ENCODE results near the gene BMPR1A. TPM values are rescaled to one million over a fixed set of nuclear protein-coding genes. Genes with fewer than 3 reads are reported as not detected.
A peak's percentile ranks its signal among the peaks of the same experiment; 100 is the strongest.

Gene BMPR1A
- total and polyA plus RNA-seq, 3 experiments from 2014 or later: 6.4 to 21.9 (median 20.9) TPM

DNA sequence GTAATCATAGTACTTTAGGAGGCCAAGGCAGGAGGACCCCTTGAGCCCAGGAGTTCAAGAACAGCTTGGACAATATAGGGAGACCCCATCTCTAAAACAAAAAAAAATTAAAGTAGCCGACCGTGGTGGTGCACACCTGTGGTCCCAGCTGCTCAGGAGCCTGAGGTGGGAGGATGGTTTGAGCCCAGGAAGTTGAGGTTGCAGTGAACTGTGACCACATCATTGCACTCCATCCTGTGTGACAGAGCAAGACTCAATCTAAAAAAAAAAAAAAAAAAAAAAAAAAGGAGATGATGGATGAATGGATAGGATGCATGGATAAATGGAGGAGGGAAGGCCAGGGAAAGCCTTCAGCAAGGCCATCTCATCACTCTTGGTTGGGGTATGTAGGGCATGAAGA is 33.4 kb upstream of the BMPR1A start:
- Histone ChIP-seq H3K4me1 (ENCODE audit: insufficient read depth, low read length) (no peaks in the 10 kb centered on the region), H3K9me3 (ENCODE audit: low read length) (no peaks in the 10 kb centered on the region), H3K27ac (ENCODE audit: low read depth, low read length) (no peak overlapping the region), H3K36me3 (ENCODE audit: insufficient read depth, low read length) (no peaks in the 10 kb centered on the region), H3K27me3 (ENCODE audit: insufficient read depth, low read length, poor library complexity, severe bottlenecking) (no peaks in the 10 kb centered on the region), H3K4me3 (ENCODE audit: low read length) (no peak overlapping the region)
- Mint-ChIP-seq H3K27ac (no peak overlapping the region), H3K27me3 (peaks cover 5 to 25% of the 10 kb centered on the region in 2 donors), H3K4me1 (peaks cover 6 to 10% (median 8%) of the 10 kb centered on the region in 3 donors), H3K36me3 (no peaks in the 10 kb centered on the region), H3K4me3 (no peak overlapping the region), H3K9me3 (peaks cover 0 to 1% (median 0%) of the 10 kb centered on the region in 5 donors)
- no peak for DNase-seq
- ChIA-PET POLR2A (no interaction called here), CTCF (interaction anchor here (1.0 kb wide), 1 partner anchor 13 kb away, joined by 3 read pairs; no protein-coding TSS in a partner anchor)

DNA sequence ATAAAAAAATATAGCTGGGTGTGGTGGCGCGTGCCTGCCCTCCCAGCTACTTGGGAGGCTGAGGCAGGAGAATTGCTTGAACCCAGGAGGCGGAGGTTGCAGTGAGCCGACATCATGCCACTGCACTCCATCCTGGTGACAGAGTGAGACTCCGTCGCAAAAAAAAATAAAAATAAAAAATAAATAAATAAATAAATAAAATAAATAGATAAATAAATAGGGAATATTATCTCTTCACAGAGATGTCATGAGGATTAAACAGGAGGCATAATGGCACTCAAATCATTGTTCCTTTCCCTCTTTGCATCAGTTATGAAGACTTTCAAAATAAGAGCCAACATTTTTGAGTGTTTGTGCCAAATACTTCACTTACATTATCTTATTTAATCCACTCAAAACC is 32.0 kb upstream of the BMPR1A start:
- no peaks in the 10 kb centered on the region for H3K36me3 ChIP-seq (ENCODE audit: insufficient read depth, low read length)
- Mint-ChIP-seq H3K27ac (no peak overlapping the region), H3K36me3 (no peaks in the 10 kb centered on the region), H3K4me3 (no peak overlapping the region), H3K27me3 (peaks cover 9 to 28% of the 10 kb centered on the region in 2 donors), H3K4me1 (peaks cover 6 to 10% (median 8%) of the 10 kb centered on the region in 3 donors), H3K9me3 (peaks cover 0 to 1% (median 0%) of the 10 kb centered on the region in 5 donors)
- CTCF ChIA-PET: no interaction called here
- POLR2A ChIA-PET: no interaction called here
- H3K27me3 ChIP-seq (ENCODE audit: insufficient read depth, low read length, poor library complexity, severe bottlenecking): no peaks in the 10 kb centered on the region
- H3K9me3 ChIP-seq (ENCODE audit: low read length): no peaks in the 10 kb centered on the region
- no peaks in the 10 kb centered on the region for H3K4me1 ChIP-seq (ENCODE audit: insufficient read depth, low read length)
- DNase-seq: no peak
- no peak overlapping the region for H3K4me3 ChIP-seq (ENCODE audit: low read length)
- no peak overlapping the region for H3K27ac ChIP-seq (ENCODE audit: low read depth, low read length)

DNA sequence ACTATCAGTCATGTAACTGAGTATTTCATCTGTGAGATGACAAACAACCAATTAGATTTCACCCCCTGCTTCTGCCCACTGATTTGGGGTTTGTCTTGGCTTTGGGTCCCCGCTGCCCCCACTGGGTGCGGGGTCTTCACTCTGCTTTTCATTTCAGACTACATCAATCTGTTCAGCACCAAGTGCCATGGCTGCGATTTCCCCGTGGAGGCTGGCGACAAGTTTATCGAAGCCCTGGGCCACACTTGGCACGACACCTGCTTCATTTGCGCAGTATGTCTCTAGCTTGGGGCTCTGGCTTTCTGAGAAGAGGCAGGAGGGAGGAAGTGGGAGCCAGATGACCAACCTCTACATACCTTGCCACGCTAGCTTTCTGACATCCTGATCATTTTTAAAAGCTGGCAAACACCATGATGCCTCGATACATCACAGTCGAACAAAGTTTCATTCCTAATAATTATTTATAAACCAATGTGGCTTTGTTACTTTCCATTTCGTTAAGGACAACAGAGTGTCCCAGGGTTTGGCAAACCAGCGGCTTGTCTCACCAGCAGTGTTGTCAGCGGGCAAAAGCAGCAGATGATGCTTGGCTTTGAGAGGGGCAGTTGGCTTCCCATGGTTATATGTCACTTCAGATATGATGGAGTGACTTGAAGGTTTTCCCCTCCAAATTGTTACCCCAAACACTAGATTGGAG is 30.3 kb upstream of the BMPR1A start:
- H3K9me3 Mint-ChIP-seq: no peaks in the 10 kb centered on the region
- Histone ChIP-seq H3K36me3 (ENCODE audit: insufficient read depth, low read length) (no peaks in the 10 kb centered on the region), H3K27me3 (ENCODE audit: insufficient read depth, low read length, poor library complexity, severe bottlenecking) (no peaks in the 10 kb centered on the region), H3K4me1 (ENCODE audit: insufficient read depth, low read length) (no peaks in the 10 kb centered on the region), H3K4me3 (ENCODE audit: low read length) (no peak overlapping the region), H3K9me3 (ENCODE audit: low read length) (no peaks in the 10 kb centered on the region), H3K27ac (ENCODE audit: low read depth, low read length) (no peak overlapping the region)
- H3K36me3 Mint-ChIP-seq: no peaks in the 10 kb centered on the region
- ChIA-PET POLR2A (no interaction called here), CTCF (no interaction called here)
- H3K27me3 Mint-ChIP-seq: peaks cover 7 to 21% of the 10 kb centered on the region in 2 donors
- H3K27ac Mint-ChIP-seq: no peak overlapping the region
- DNase-seq: no peak
- H3K4me1 Mint-ChIP-seq: peaks cover 6 to 10% (median 8%) of the 10 kb centered on the region in 3 donors
- no peak overlapping the region for H3K4me3 Mint-ChIP-seq

DNA sequence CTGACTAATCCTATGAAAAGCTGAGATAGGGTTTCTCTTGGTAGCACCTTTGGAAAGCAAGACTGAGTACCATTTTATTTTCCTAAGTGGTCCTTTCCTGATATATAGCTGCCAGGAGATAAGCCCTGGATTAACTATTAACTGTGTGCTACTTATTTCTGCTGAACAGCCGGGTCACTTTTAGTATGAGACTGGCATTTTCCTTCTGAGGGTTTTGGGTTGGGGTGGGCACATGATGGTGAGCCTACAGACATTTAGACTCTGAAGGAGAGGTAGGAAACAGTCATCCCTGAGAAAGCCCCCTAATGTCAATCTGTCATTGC is 29.8 kb upstream of the BMPR1A start:
- H3K9me3 ChIP-seq (ENCODE audit: low read length): no peaks in the 10 kb centered on the region
- no peaks in the 10 kb centered on the region for H3K36me3 ChIP-seq (ENCODE audit: insufficient read depth, low read length)
- no peak overlapping the region for H3K4me3 ChIP-seq (ENCODE audit: low read length)
- H3K27ac ChIP-seq (ENCODE audit: low read depth, low read length): no peak overlapping the region
- H3K27me3 Mint-ChIP-seq: peaks cover 7 to 15% of the 10 kb centered on the region in 2 donors
- ChIA-PET CTCF (no interaction called here), POLR2A (no interaction called here)
- H3K9me3 Mint-ChIP-seq: no peaks in the 10 kb centered on the region
- no peak overlapping the region for H3K4me3 Mint-ChIP-seq
- no peak overlapping the region for H3K27ac Mint-ChIP-seq
- peaks cover 6 to 9% (median 8%) of the 10 kb centered on the region in 3 donors for H3K4me1 Mint-ChIP-seq
- H3K36me3 Mint-ChIP-seq: no peaks in the 10 kb centered on the region
- DNase-seq: no peak
- no peaks in the 10 kb centered on the region for H3K4me1 ChIP-seq (ENCODE audit: insufficient read depth, low read length)
- no peaks in the 10 kb centered on the region for H3K27me3 ChIP-seq (ENCODE audit: insufficient read depth, low read length, poor library complexity, severe bottlenecking)

DNA sequence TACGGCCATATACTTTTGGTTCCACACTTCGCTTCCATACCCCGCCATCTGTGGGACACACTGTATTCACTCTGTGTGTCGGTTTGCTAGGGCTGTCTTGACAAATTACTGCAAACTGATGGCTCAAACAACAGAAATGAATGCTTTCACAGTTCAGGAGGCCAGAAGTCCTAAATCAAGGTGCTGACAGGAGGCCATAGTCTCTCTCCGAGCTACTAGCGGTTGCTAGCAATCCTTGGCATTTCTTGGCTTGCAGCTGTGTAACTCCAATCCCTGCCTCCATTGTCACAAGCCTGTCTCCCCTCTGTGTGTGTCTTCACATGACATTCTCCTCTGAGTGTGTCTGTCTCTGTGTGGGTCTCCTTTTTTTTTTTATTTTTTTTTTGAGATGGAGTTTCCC is 28.9 kb upstream of the BMPR1A start:
- Mint-ChIP-seq H3K27me3 (peaks cover 7 to 12% of the 10 kb centered on the region in 2 donors), H3K27ac (no peak overlapping the region), H3K36me3 (no peaks in the 10 kb centered on the region), H3K9me3 (no peaks in the 10 kb centered on the region), H3K4me3 (no peak overlapping the region), H3K4me1 (peaks cover 6 to 8% (median 8%) of the 10 kb centered on the region in 3 donors)
- Histone ChIP-seq H3K4me1 (ENCODE audit: insufficient read depth, low read length) (no peaks in the 10 kb centered on the region), H3K36me3 (ENCODE audit: insufficient read depth, low read length) (no peaks in the 10 kb centered on the region), H3K27ac (ENCODE audit: low read depth, low read length) (no peak overlapping the region), H3K4me3 (ENCODE audit: low read length) (no peak overlapping the region), H3K9me3 (ENCODE audit: low read length) (no peaks in the 10 kb centered on the region), H3K27me3 (ENCODE audit: insufficient read depth, low read length, poor library complexity, severe bottlenecking) (no peaks in the 10 kb centered on the region)
- no peak for DNase-seq
- POLR2A ChIA-PET: no interaction called here
- CTCF ChIA-PET: no interaction called here

DNA sequence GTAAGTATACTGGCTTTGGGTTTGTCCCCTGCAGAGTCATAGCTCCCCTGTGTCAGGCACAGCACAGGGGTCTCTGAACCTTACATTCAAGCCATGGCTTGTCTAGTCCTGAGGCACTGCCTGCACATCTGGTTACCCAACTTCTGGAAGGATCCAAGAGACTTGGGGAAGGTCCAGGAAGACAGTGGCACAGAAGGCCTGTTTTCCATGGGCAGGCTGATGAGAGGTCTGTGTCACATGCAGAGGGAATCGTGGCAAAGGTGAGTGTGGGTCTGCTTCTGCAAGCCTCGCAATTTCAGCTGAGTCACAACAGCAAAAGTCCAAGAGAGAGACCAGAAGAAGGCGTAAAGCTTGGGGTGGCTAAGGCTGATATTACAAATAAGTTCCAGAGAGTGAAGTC is 28.4 kb upstream of the BMPR1A start:
- no peak for DNase-seq
- Mint-ChIP-seq H3K4me3 (no peak overlapping the region), H3K4me1 (peaks cover 6% of the 10 kb centered on the region in 3 donors), H3K27me3 (peaks cover 6 to 12% of the 10 kb centered on the region in 2 donors), H3K36me3 (no peaks in the 10 kb centered on the region), H3K27ac (peak overlapping the region in 1 of 8 donors; percentile 6), H3K9me3 (no peaks in the 10 kb centered on the region)
- Histone ChIP-seq H3K36me3 (ENCODE audit: insufficient read depth, low read length) (no peaks in the 10 kb centered on the region), H3K4me1 (ENCODE audit: insufficient read depth, low read length) (no peaks in the 10 kb centered on the region), H3K4me3 (ENCODE audit: low read length) (no peak overlapping the region), H3K27ac (ENCODE audit: low read depth, low read length) (no peak overlapping the region), H3K27me3 (ENCODE audit: insufficient read depth, low read length, poor library complexity, severe bottlenecking) (no peaks in the 10 kb centered on the region), H3K9me3 (ENCODE audit: low read length) (no peaks in the 10 kb centered on the region)
- ChIA-PET POLR2A (no interaction called here), CTCF (no interaction called here)

DNA sequence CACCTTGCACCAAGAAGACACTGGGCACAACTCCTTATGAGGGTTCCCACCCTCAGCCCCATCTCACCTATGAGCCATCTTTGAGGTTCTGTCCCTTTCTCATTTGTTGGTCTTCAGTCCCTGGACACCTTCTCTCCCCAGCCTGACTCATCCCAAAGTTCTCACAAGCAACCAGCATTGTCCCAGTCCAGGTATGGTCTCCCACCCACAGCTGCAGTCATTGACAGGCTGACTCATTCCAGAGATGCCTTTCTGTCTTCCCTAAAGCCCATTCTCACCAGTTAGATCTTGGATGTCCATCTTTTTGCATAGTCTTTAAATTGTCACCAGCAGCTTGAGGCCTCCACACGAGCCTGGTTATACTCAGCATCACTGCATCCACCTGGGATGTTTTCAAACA is 26.7 kb upstream of the BMPR1A start:
- Histone ChIP-seq H3K4me3 (ENCODE audit: low read length) (no peak overlapping the region), H3K27ac (ENCODE audit: low read depth, low read length) (no peak overlapping the region), H3K36me3 (ENCODE audit: insufficient read depth, low read length) (no peaks in the 10 kb centered on the region), H3K9me3 (ENCODE audit: low read length) (no peaks in the 10 kb centered on the region), H3K27me3 (ENCODE audit: insufficient read depth, low read length, poor library complexity, severe bottlenecking) (no peaks in the 10 kb centered on the region), H3K4me1 (ENCODE audit: insufficient read depth, low read length) (no peaks in the 10 kb centered on the region)
- no peaks in the 10 kb centered on the region for H3K4me1 Mint-ChIP-seq
- H3K4me3 Mint-ChIP-seq: no peak overlapping the region
- H3K27ac Mint-ChIP-seq: peak overlapping the region in 1 of 8 donors; percentile 76
- H3K9me3 Mint-ChIP-seq: no peaks in the 10 kb centered on the region
- CTCF ChIA-PET: interaction anchor here (1.7 kb wide), 1 partner anchor 18 kb away, joined by 5 read pairs; no protein-coding TSS in a partner anchor
- no peaks in the 10 kb centered on the region for H3K36me3 Mint-ChIP-seq
- POLR2A ChIA-PET: no interaction called here
- peaks cover 8 to 10% of the 10 kb centered on the region in 2 donors for H3K27me3 Mint-ChIP-seq
- DNase-seq: no peak

DNA sequence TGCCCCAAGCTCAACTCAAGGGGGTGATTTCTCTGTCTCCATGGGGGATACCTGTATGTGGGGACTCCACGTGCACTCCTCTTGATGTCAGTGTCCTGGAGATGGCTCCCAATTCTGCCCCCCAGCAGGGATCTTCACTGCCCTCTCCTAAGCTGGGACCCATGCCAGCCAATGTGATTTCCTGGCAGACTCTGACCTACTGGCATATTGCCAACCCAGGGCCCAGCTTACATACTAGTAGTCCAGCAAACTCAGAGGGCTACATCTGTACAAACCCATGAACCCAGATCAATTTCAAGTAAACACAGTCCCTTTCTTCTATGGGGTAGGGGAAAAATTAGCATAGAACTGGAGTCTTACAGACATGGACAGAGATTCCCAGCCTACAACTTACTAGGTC is 26.2 kb upstream of the BMPR1A start:
- DNase-seq: no peak
- Histone ChIP-seq H3K4me1 (ENCODE audit: insufficient read depth, low read length) (no peaks in the 10 kb centered on the region), H3K4me3 (ENCODE audit: low read length) (no peak overlapping the region), H3K36me3 (ENCODE audit: insufficient read depth, low read length) (no peaks in the 10 kb centered on the region), H3K9me3 (ENCODE audit: low read length) (no peaks in the 10 kb centered on the region), H3K27ac (ENCODE audit: low read depth, low read length) (no peak overlapping the region), H3K27me3 (ENCODE audit: insufficient read depth, low read length, poor library complexity, severe bottlenecking) (no peaks in the 10 kb centered on the region)
- ChIA-PET CTCF (interaction anchor here (1.7 kb wide), 1 partner anchor 18 kb away, joined by 5 read pairs; no protein-coding TSS in a partner anchor), POLR2A (no interaction called here)
- Mint-ChIP-seq H3K4me1 (no peaks in the 10 kb centered on the region), H3K27ac (no peak overlapping the region), H3K36me3 (no peaks in the 10 kb centered on the region), H3K4me3 (no peak overlapping the region), H3K27me3 (peaks cover 8 to 10% of the 10 kb centered on the region in 2 donors), H3K9me3 (no peaks in the 10 kb centered on the region)

Measured in CD8-positive, alpha-beta memory T cell (primary cell).